ENCODE measurements around the gene GCLM. TPM values are rescaled to one million over a fixed set of nuclear protein-coding genes. Genes with fewer than 3 reads are reported as not detected.

GCLM gene
- total and polyA plus RNA-seq, 9 of the 15 experiments (the other 6 are each of a cell fraction or from before 2014, with no cell fraction given), result 9.3 to 71.6 (median 24.5) TPM

DNA sequence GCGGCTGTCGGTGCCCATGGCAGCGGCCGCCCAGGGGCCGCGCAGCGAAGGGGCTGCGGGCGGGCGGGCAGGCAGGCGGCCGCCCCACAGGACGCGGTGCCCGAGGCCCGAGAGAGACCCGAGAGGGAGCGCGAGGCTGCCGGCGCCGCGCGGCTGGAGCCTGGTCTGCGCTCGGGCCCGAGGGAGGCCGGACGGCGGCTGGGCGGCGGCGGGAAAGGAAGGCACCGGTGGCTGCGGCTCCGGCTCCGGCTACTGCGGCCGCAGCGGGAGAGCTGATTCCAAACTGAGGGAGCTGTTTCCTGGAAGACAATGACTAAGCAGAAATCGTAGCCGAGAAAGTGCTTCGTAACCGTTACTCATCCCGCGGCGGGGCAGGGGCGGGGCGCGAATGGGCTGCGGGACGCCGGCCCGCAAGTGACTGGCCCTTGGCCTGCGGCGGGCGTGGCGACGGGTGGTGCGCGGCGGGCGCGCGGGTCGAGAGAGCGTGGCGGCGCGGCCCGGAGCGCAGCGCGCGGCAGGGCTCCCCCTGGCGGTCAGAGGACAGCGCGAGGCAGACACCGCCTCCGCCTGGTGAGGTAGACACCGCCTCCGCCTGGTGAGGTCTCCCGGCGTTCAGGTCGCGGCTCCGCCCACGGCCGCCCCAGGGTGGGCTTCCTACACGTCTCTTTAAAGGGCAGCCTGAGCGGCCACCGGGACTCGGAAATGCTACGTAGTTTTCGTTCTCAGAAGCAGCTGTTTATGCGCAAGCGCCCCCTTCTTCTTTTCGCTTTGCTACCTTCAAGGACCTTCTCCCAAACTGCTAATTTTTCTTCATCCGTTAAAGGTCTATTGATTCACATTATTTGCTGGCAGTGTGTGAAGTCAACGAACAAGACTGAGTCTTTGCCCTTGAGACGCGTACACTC lies at the start of gene GCLM (continued):
- peak; percentile 83; the same call in 1 of the 2 replicates for TF ChIP-seq TARDBP (IDR thresholded peaks at IDR 0.05)
- no peak for TF ChIP-seq RBM17 (IDR thresholded peaks at IDR 0.05; ENCODE audit: borderline replicate concordance, low read depth, low read length)
- no peak for TF ChIP-seq OTX1 (CRISPR knock-in tag; IDR thresholded peaks at IDR 0.05)
- no peak for TF ChIP-seq ETV1 (tag; conservative IDR thresholded peaks at IDR 0.05; ENCODE audit: low read depth)
- peak; percentile 80 for TF ChIP-seq ELF1 (tag; IDR thresholded peaks at IDR 0.05)
- TF ChIP-seq SRSF7 (optimal IDR thresholded peaks at IDR 0.05; ENCODE audit: low read depth, low read length), result no peak
- no peak for TF ChIP-seq CHD1 (IDR thresholded peaks at IDR 0.05; ENCODE audit: low read length)
- no peak for TF ChIP-seq ZNF311 (CRISPR knock-in tag; IDR thresholded peaks at IDR 0.05)
- TF ChIP-seq ARHGAP35 (IDR thresholded peaks at IDR 0.05; ENCODE audit: partially characterized antibody), result no peak
- no peak for TF ChIP-seq GABPB2 (CRISPR knock-in tag; conservative IDR thresholded peaks at IDR 0.05)
- TF ChIP-seq TCFL5 (CRISPR knock-in tag; conservative IDR thresholded peaks at IDR 0.05), result no peak
- no peak for TF ChIP-seq SMARCE1 (IDR thresholded peaks at IDR 0.05)
- no peak for TF ChIP-seq HOXB6 (CRISPR knock-in tag; IDR thresholded peaks at IDR 0.05; ENCODE audit: borderline replicate concordance)
- no peak for TF ChIP-seq PTBP1 (IDR thresholded peaks at IDR 0.05; ENCODE audit: low read depth, low read length)
- no peak for TF ChIP-seq RBM22 (IDR thresholded peaks at IDR 0.05; ENCODE audit: low read depth, low read length, poor library complexity, severe bottlenecking)
- no peak for TF ChIP-seq ZNF324 (CRISPR knock-in tag; IDR thresholded peaks at IDR 0.05)
- no peak for TF ChIP-seq CREBBP (IDR thresholded peaks at IDR 0.05; ENCODE audit: low read depth, low read length)
- no peak for TF ChIP-seq ZBTB17 (CRISPR knock-in tag; IDR thresholded peaks at IDR 0.05)
- no peak for TF ChIP-seq PTRF (tag; IDR thresholded peaks at IDR 0.05)
- TF ChIP-seq KAT7 (CRISPR knock-in tag; IDR thresholded peaks at IDR 0.05; ENCODE audit: borderline replicate concordance), result no peak
- TF ChIP-seq, protein P1, sequence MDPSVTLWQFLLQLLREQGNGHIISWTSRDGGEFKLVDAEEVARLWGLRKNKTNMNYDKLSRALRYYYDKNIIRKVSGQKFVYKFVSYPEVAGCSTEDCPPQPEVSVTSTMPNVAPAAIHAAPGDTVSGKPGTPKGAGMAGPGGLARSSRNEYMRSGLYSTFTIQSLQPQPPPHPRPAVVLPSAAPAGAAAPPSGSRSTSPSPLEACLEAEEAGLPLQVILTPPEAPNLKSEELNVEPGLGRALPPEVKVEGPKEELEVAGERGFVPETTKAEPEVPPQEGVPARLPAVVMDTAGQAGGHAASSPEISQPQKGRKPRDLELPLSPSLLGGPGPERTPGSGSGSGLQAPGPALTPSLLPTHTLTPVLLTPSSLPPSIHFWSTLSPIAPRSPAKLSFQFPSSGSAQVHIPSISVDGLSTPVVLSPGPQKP (CRISPR knock-in tag; IDR thresholded peaks at IDR 0.05), result no peak
- peak; percentile 99 for TF ChIP-seq NFE2 (IDR thresholded peaks at IDR 0.05; ENCODE audit: low read depth)
- TF ChIP-seq, protein P2, sequence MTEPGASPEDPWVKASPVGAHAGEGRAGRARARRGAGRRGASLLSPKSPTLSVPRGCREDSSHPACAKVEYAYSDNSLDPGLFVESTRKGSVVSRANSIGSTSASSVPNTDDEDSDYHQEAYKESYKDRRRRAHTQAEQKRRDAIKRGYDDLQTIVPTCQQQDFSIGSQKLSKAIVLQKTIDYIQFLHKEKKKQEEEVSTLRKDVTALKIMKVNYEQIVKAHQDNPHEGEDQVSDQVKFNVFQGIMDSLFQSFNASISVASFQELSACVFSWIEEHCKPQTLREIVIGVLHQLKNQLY (CRISPR knock-in tag; conservative IDR thresholded peaks at IDR 0.05), result no peak
- TF ChIP-seq, protein P3, sequence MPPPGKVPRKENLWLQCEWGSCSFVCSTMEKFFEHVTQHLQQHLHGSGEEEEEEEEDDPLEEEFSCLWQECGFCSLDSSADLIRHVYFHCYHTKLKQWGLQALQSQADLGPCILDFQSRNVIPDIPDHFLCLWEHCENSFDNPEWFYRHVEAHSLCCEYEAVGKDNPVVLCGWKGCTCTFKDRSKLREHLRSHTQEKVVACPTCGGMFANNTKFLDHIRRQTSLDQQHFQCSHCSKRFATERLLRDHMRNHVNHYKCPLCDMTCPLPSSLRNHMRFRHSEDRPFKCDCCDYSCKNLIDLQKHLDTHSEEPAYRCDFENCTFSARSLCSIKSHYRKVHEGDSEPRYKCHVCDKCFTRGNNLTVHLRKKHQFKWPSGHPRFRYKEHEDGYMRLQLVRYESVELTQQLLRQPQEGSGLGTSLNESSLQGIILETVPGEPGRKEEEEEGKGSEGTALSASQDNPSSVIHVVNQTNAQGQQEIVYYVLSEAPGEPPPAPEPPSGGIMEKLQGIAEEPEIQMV (tag; conservative IDR thresholded peaks at IDR 0.05; ENCODE audit: low read depth), result no peak
- TF ChIP-seq SMARCA5 (IDR thresholded peaks at IDR 0.05), result no peak

All from K562 (cell line).